Esophagus muscularis mucosa (tissue), 4 donors: ENCODE data around the gene MACROH2A1. TPM values are rescaled to one million over a fixed set of nuclear protein-coding genes. Genes with fewer than 3 reads are reported as not detected.

Source experiments
- DNase-seq: peaks from one replicate; pipeline ENCODE4 v3.0.0-alpha.2; 2017; ENCODE audit errors: extremely low spot score
- H3K27ac ChIP-seq, 4 donors: fragments of 200-600 bp; sonication (generic); replicated peaks in 1 of 4; 1 replicate in 3 of 4; 2 replicates in 1 of 4; pipeline ENCODE4 v1.5.1; 2016 to 2019; ENCODE audit warnings: mild to moderate bottlenecking in 1 of 4
- H3K27me3 ChIP-seq, 4 donors: fragments of 200-600 bp; sonication (generic); one replicate each; pipeline versions ENCODE4 v1.5.1 to v1.6.0; 2016 to 2019
- H3K36me3 ChIP-seq, 4 donors: fragments of 200-600 bp; sonication (generic); one replicate each; pipeline ENCODE4 v1.5.1; 2016 to 2019
- H3K4me1 ChIP-seq, 4 donors: fragments of 200-600 bp; sonication (generic); one replicate each; pipeline ENCODE4 v1.5.1; 2016 to 2019
- H3K4me3 ChIP-seq, 4 donors: fragments of 200-600 bp; sonication (generic); 1 replicate in 2 of 4; 2 replicates in 2 of 4; pipeline ENCODE4 v1.5.1; 2016 to 2019; ENCODE audit warnings: mild to moderate bottlenecking in 4 of 4, moderate library complexity in 1 of 4
- H3K9me3 ChIP-seq, 4 donors: fragments of 200-600 bp; sonication (generic); 1 replicate in 3 of 4; 2 replicates in 1 of 4; pipeline ENCODE4 v1.5.1; 2016 to 2019
- CTCF ChIP-seq, 3 experiments: fragments of 200-600 bp in 2 of 3; fragments of 450-650 bp in 1 of 3; sonication (generic) in 2 of 3; IDR thresholded peaks; one replicate each; pipeline ENCODE4 v1.5.1; 2017 to 2019; ENCODE audit warnings: antibody characterized with exemption in 3 of 3, mild to moderate bottlenecking in 2 of 3, moderate library complexity in 1 of 3
- EP300 ChIP-seq: sonication (generic); formaldehyde crosslinking; IDR thresholded peaks from one replicate; pipeline ENCODE4 v1.6.1; 2017; ENCODE audit warnings: antibody characterized with exemption
- POLR2A ChIP-seq: fragments of 450-650 bp; IDR thresholded peaks from one replicate; pipeline ENCODE4 v1.6.1; 2017; ENCODE audit warnings: antibody characterized with exemption, moderate library complexity, mild to moderate bottlenecking, low read depth
- POLR2AphosphoS5 ChIP-seq, 2 donors: sonication (generic); formaldehyde crosslinking; IDR thresholded peaks; one replicate each; pipeline ENCODE4 v1.6.1; 2017; ENCODE audit warnings: antibody characterized with exemption in 2 of 2
- whole genome bisulfite sequencing: methylation state at CpG from one replicate; pipeline ENCODE4 v1.1.5; 2018; 5-methylcytosine and 5-hydroxymethylcytosine counted together
- intact Hi-C: fragments of 100-400 bp; cut with DNase I; formaldehyde crosslinking; loops from one replicate; pipeline ENCODE4 v1.15.1; 2023
- total RNA-seq, 4 donors: library from RNA; depleted of rRNA; stranded (reverse); fragments of >200 nt; gene quantifications; one replicate each; pipeline versions ENCODE4 v1.1.0 to v1.2.1, GENCODE V29; 2016

Gene MACROH2A1
- total RNA-seq, 4 donors from 2014 or later: 144 to 152 (median 149) TPM

- TF ChIP-seq POLR2AphosphoS5 (IDR thresholded peaks at IDR 0.05): no peak
- TF ChIP-seq CTCF (IDR thresholded peaks at IDR 0.05): no peak
- TF ChIP-seq POLR2A: no peak
- no peak for TF ChIP-seq EP300
- H3K4me3 ChIP-seq: no peak overlapping the region
- H3K4me1 ChIP-seq: peaks cover 0 to 1% (median 0%) of the 10 kb centered on the region in 4 donors
- no peak overlapping the region for H3K27ac ChIP-seq
- 88% methylated on average over 6 of the region's 6 CpGs for WGBS
- intact Hi-C loops: no loop called here
- H3K27me3 ChIP-seq: no peaks in the 10 kb centered on the region
- DNase-seq: no peak
- no peaks in the 10 kb centered on the region for H3K9me3 ChIP-seq
- H3K36me3 ChIP-seq: no peaks in the 10 kb centered on the region
Measured at GRCh38 chr5:135303582-135304173, 95.4 kb downstream of the MACROH2A1 start.

- no peak overlapping the region for H3K27ac ChIP-seq
- no peaks in the 10 kb centered on the region for H3K36me3 ChIP-seq
- intact Hi-C loops: no loop called here
- no peaks in the 10 kb centered on the region for H3K27me3 ChIP-seq
- WGBS: 98% methylated on average over 5 of the region's 5 CpGs
- no peak for DNase-seq
- TF ChIP-seq CTCF (IDR thresholded peaks at IDR 0.05): no peak
- no peak for TF ChIP-seq EP300
- TF ChIP-seq POLR2AphosphoS5 (IDR thresholded peaks at IDR 0.05): no peak
- no peak for TF ChIP-seq POLR2A
- no peaks in the 10 kb centered on the region for H3K4me1 ChIP-seq
- no peaks in the 10 kb centered on the region for H3K9me3 ChIP-seq
- H3K4me3 ChIP-seq: no peak overlapping the region
Measured at GRCh38 chr5:135296900-135297816, 101.9 kb downstream of the MACROH2A1 start.

- H3K27ac ChIP-seq: no peak overlapping the region
Measured at GRCh38 chr5:135295852-135296251, 103.2 kb downstream of the MACROH2A1 start.

GRCh38 chr5:135294793-135295192 lies 104.2 kb downstream of the MACROH2A1 start:
- H3K4me3 ChIP-seq: no peak overlapping the region
- DNase-seq: no peak
- H3K9me3 ChIP-seq: no peaks in the 10 kb centered on the region
- intact Hi-C loops: no loop called here
- no peaks in the 10 kb centered on the region for H3K4me1 ChIP-seq
- WGBS: 88% methylated on average over 4 of the region's 4 CpGs
- H3K27ac ChIP-seq: no peak overlapping the region
- TF ChIP-seq POLR2AphosphoS5 (IDR thresholded peaks at IDR 0.05) (no peak), EP300 (no peak), CTCF (IDR thresholded peaks at IDR 0.05) (no peak), POLR2A (no peak)
- no peaks in the 10 kb centered on the region for H3K27me3 ChIP-seq
- no peaks in the 10 kb centered on the region for H3K36me3 ChIP-seq

More at GRCh38 chr5:135295852-135296251, 103.2 kb downstream of the MACROH2A1 start:
- DNase-seq: no peak
- H3K4me3 ChIP-seq: no peak overlapping the region
- intact Hi-C loops: no loop called here
- no peaks in the 10 kb centered on the region for H3K27me3 ChIP-seq
- no peaks in the 10 kb centered on the region for H3K4me1 ChIP-seq
- no peaks in the 10 kb centered on the region for H3K36me3 ChIP-seq
- no peaks in the 10 kb centered on the region for H3K9me3 ChIP-seq
- 90% methylated on average over 2 of the region's 2 CpGs for WGBS
- TF ChIP-seq CTCF (IDR thresholded peaks at IDR 0.05) (no peak), POLR2AphosphoS5 (IDR thresholded peaks at IDR 0.05) (no peak), EP300 (no peak), POLR2A (no peak)
